Tibial nerve (tissue), 4 donors: Measurements from ENCODE around the gene MXRA8.

Experiments used
- EP300 ChIP-seq, 2 donors: sonication (generic); formaldehyde crosslinking; IDR thresholded peaks; one replicate each; pipeline ENCODE4 v1.6.1; 2017; ENCODE audit warnings: antibody characterized with exemption in 2 of 2, mild to moderate bottlenecking in 1 of 2
- POLR2A ChIP-seq, 2 donors: fragments of 450-650 bp; IDR thresholded peaks; one replicate each; pipeline ENCODE4 v1.6.1; 2017; ENCODE audit warnings: antibody characterized with exemption in 2 of 2, mild to moderate bottlenecking in 2 of 2, moderate library complexity in 2 of 2
- TF ChIP-seq, protein P1 (sequence below), 5 experiments: fragments of 200-600 bp in 3 of 5; fragments of 450-650 bp in 2 of 5; sonication (generic) in 3 of 5; IDR thresholded peaks; one replicate each; pipeline ENCODE4 v1.5.1; 2016 to 2019; ENCODE audit warnings: antibody characterized with exemption in 5 of 5, mild to moderate bottlenecking in 3 of 5, moderate library complexity in 2 of 5

DNA sequence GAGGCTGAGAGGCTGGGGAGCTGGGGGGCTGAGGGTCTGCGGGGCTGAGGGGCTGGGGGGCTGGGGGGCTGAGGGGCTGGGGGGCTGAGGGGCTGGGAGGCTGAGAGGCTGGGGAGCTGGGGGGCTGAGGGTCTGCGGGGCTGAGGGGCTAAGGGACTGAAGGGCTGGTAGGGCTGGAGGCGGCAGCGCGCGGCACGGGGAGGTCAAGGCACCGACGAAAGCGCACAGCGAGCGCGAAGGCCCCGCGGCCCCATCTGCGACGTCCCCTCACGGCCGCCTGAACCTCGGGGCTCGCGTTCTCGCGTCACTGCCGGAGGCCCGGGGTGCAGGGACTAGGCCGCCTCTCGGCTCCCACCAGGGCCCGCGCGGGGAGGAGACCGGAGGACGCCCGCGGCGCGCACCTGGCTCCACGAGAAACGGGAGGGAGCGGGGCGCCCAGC is 34.3 kb downstream of the MXRA8 start:
- TF ChIP-seq POLR2A (IDR thresholded peaks at IDR 0.05) (no peak), EP300 (IDR thresholded peaks at IDR 0.05) (no peak)
- TF ChIP-seq, protein P1, sequence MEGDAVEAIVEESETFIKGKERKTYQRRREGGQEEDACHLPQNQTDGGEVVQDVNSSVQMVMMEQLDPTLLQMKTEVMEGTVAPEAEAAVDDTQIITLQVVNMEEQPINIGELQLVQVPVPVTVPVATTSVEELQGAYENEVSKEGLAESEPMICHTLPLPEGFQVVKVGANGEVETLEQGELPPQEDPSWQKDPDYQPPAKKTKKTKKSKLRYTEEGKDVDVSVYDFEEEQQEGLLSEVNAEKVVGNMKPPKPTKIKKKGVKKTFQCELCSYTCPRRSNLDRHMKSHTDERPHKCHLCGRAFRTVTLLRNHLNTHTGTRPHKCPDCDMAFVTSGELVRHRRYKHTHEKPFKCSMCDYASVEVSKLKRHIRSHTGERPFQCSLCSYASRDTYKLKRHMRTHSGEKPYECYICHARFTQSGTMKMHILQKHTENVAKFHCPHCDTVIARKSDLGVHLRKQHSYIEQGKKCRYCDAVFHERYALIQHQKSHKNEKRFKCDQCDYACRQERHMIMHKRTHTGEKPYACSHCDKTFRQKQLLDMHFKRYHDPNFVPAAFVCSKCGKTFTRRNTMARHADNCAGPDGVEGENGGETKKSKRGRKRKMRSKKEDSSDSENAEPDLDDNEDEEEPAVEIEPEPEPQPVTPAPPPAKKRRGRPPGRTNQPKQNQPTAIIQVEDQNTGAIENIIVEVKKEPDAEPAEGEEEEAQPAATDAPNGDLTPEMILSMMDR (IDR thresholded peaks at IDR 0.05), result no peak
